Keratinocyte (primary cell): ENCODE data around the gene RAB3IL1.

Experiments
- EZH2 ChIP-seq: IDR thresholded peaks from one replicate; pipeline ENCODE4 v1.6.1; 2012; ENCODE audit warnings: inconsistent platforms, mild to moderate bottlenecking, low read length, moderate library complexity
- TF ChIP-seq, protein P1 (sequence below), 3 experiments: IDR thresholded peaks in 1 of 3; conservative IDR thresholded peaks in 1 of 3; optimal IDR thresholded peaks in 1 of 3; 2 replicates in 2 of 3; 3 replicates in 1 of 3; pipeline versions ENCODE3 to v1.5.1; 2011; ENCODE audit warnings: low read length in 3 of 3, mild to moderate bottlenecking in 3 of 3, moderate library complexity in 2 of 3, control low read depth in 1 of 3, inconsistent platforms in 1 of 3; ENCODE audit not compliant: insufficient read depth in 2 of 3; ENCODE audit errors: extremely low read depth in 1 of 3

DNA sequence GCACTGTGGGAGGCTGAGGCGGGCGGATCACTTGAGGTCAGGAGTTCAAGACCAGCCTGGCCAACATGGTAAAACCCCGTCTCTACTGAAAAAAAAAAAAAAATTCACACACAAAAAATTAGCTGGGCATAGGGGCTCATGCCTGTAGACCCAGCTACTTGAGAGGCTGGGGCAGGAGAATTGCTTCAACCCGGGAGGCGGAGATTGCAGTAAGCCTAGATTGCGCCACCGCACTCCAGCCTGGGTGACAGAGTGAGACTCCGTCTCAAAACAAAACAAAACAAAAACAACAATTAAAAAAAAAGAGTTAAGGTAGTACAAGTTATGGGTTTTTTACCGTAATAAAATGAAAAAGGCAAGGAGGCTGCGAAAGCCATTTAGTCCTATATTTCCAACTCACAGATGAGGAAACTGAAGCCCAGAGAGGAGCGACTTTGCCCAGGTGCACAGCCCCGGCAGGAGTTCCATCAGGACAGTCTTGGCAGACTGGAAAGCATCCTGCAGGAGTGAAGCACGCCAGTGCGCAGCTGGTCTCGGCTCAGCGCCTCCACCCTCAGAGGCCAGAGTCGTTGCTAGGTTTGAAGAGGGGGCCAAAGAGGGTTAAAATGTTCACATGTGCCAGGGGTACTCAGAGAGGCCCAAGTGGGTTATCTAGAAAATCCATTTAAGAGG is 22.2 kb downstream of the RAB3IL1 start:
- TF ChIP-seq, protein P1, sequence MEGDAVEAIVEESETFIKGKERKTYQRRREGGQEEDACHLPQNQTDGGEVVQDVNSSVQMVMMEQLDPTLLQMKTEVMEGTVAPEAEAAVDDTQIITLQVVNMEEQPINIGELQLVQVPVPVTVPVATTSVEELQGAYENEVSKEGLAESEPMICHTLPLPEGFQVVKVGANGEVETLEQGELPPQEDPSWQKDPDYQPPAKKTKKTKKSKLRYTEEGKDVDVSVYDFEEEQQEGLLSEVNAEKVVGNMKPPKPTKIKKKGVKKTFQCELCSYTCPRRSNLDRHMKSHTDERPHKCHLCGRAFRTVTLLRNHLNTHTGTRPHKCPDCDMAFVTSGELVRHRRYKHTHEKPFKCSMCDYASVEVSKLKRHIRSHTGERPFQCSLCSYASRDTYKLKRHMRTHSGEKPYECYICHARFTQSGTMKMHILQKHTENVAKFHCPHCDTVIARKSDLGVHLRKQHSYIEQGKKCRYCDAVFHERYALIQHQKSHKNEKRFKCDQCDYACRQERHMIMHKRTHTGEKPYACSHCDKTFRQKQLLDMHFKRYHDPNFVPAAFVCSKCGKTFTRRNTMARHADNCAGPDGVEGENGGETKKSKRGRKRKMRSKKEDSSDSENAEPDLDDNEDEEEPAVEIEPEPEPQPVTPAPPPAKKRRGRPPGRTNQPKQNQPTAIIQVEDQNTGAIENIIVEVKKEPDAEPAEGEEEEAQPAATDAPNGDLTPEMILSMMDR (optimal IDR thresholded peaks at IDR 0.05 in 1 of 3, IDR thresholded peaks at IDR 0.05 in 1 of 3, conservative IDR thresholded peaks at IDR 0.05 in 1 of 3; ENCODE audit: extremely low read depth in 1 of 3, insufficient read depth in 2 of 3, low read length in 3 of 3) = no peak
- TF ChIP-seq EZH2 = no peak
